ENCODE measurements around the gene XRCC6. TPM values are rescaled to one million over a fixed set of nuclear protein-coding genes. Genes with fewer than 3 reads are reported as not detected.
A peak's percentile ranks its signal among the peaks of the same experiment; 100 is the strongest.

The XRCC6 gene
- polyA plus RNA-seq, 3 donors = 58.6 to 286 (median 267) TPM

DNA sequence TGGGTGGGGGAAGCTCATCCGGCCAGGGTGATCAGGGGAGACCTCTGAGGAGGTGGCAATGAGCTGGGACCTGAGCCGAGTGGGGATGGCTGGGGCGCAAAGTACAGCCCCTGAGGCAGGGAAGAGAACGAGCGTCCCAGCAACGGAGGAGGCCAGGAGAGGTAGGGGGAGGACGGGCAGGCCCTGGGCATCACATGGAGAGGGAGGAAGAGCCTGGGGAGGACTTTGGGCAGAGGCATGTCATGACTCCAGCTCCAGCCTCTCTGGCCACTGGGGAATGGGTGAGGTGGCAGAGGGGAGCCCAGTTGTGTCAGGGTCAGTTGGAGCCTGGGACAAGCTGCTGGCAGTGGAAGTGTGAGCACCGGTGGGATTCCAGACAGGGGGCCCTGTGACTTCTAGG, 43.0 kb upstream of the XRCC6 start:
- H3K4me2 ChIP-seq (replicated peaks; ENCODE audit: extremely low read depth, low read length, poor library complexity, severe bottlenecking) = no peak overlapping the region
- H3K27me3 ChIP-seq (ENCODE audit: control insufficient read depth in 2 of 2, insufficient read depth in 2 of 2, low read length in 2 of 2) = no peaks in the 10 kb centered on the region
- H3K4me1 ChIP-seq (ENCODE audit: control insufficient read depth in 1 of 2, insufficient read depth in 2 of 2, low read length in 2 of 2) = no peaks in the 10 kb centered on the region
- no peak overlapping the region for H2AFZ ChIP-seq (ENCODE audit: insufficient read depth, low read depth, low read length, poor library complexity, severe bottlenecking)
- no peaks in the 10 kb centered on the region for H3K79me2 ChIP-seq (ENCODE audit: insufficient read depth, low read length)
- TF ChIP-seq, protein P1, sequence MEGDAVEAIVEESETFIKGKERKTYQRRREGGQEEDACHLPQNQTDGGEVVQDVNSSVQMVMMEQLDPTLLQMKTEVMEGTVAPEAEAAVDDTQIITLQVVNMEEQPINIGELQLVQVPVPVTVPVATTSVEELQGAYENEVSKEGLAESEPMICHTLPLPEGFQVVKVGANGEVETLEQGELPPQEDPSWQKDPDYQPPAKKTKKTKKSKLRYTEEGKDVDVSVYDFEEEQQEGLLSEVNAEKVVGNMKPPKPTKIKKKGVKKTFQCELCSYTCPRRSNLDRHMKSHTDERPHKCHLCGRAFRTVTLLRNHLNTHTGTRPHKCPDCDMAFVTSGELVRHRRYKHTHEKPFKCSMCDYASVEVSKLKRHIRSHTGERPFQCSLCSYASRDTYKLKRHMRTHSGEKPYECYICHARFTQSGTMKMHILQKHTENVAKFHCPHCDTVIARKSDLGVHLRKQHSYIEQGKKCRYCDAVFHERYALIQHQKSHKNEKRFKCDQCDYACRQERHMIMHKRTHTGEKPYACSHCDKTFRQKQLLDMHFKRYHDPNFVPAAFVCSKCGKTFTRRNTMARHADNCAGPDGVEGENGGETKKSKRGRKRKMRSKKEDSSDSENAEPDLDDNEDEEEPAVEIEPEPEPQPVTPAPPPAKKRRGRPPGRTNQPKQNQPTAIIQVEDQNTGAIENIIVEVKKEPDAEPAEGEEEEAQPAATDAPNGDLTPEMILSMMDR (IDR thresholded peaks at IDR 0.05) = no peak
- no peaks in the 10 kb centered on the region for H3K9me3 ChIP-seq (replicated peaks in 1 of 2; ENCODE audit: control insufficient read depth in 1 of 2, insufficient read depth in 1 of 2, low read length in 2 of 2)
- peaks cover 49 to 69% of the 10 kb centered on the region in 2 donors for H3K36me3 ChIP-seq (replicated peaks in 1 of 2; ENCODE audit: control insufficient read depth in 1 of 2, insufficient read depth in 2 of 2, low read length in 2 of 2)
- Mint-ChIP-seq H3K4me1 (peaks cover 6% of the 10 kb centered on the region), H3K36me3 (peaks cover 48 to 74% of the 10 kb centered on the region in 2 donors), H3K9me3 (peaks cover 0 to 1% (median 0%) of the 10 kb centered on the region in 7 donors), H3K27me3 (ENCODE audit: low read depth in 3 of 3) (peaks cover 0 to 1% (median 0%) of the 10 kb centered on the region in 3 donors), H3K27ac (peak overlapping the region in 1 of 7 donors; percentile 3), H3K4me3 (no peak overlapping the region)
- no peak overlapping the region for H3K9ac ChIP-seq (ENCODE audit: insufficient read depth, low read length, poor library complexity, severe bottlenecking)
- H3K27ac ChIP-seq (ENCODE audit: low read depth in 1 of 2, low read length in 2 of 2) = no peak overlapping the region
- no peak for DNase-seq
- no peaks in the 10 kb centered on the region for H4K20me1 ChIP-seq (ENCODE audit: insufficient read depth, low read length)
- 99% methylated on average over 6 of the region's 8 CpGs for WGBS (ENCODE audit: insufficient coverage)
- no peak overlapping the region for H3K4me3 ChIP-seq (replicated peaks in 1 of 3; ENCODE audit: low read depth in 2 of 3, low read length in 3 of 3)
- intact Hi-C loops (cut with micrococcal nuclease) = no loop called here

DNA sequence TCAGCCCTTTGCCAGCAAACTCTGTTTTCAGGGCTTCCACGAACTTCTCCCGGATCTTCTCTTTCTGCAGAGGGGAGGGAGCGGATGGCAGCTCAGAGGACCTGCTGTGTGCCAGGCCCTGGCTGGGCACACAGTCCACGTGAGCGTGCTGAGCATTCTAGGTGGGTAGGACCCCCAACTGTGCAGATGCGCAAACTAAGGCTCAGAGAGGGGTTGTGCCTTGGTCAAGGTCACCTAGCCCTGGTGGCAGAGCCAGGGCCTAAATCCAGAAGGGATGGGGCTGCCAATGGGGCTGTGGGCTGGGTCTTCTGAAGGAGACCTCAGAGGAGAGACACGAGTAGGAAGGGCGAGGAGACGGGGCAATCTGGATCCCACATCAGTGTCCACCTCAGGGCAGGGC, 42.3 kb upstream of the XRCC6 start:
- intact Hi-C loops (cut with micrococcal nuclease) = no loop called here
- peaks cover 0 to 3% (median 0%) of the 10 kb centered on the region in 3 donors for H3K27me3 Mint-ChIP-seq (ENCODE audit: low read depth in 3 of 3)

More for the DNA sequence above, 42.3 kb upstream of the XRCC6 start:
- Mint-ChIP-seq H3K4me1 (peaks cover 9% of the 10 kb centered on the region), H3K9me3 (peaks cover 0 to 1% (median 0%) of the 10 kb centered on the region in 7 donors), H3K36me3 (peaks cover 54 to 81% of the 10 kb centered on the region in 2 donors), H3K4me3 (no peak overlapping the region), H3K27ac (no peak overlapping the region)
- Histone ChIP-seq H3K27me3 (ENCODE audit: control insufficient read depth in 2 of 2, insufficient read depth in 2 of 2, low read length in 2 of 2) (no peaks in the 10 kb centered on the region), H3K9me3 (replicated peaks in 1 of 2; ENCODE audit: control insufficient read depth in 1 of 2, insufficient read depth in 1 of 2, low read length in 2 of 2) (no peaks in the 10 kb centered on the region), H3K9ac (ENCODE audit: insufficient read depth, low read length, poor library complexity, severe bottlenecking) (no peak overlapping the region), H3K4me2 (replicated peaks; ENCODE audit: extremely low read depth, low read length, poor library complexity, severe bottlenecking) (no peak overlapping the region), H2AFZ (ENCODE audit: insufficient read depth, low read depth, low read length, poor library complexity, severe bottlenecking) (no peak overlapping the region), H3K27ac (ENCODE audit: low read depth in 1 of 2, low read length in 2 of 2) (no peak overlapping the region), H3K4me3 (replicated peaks in 1 of 3; ENCODE audit: low read depth in 2 of 3, low read length in 3 of 3) (no peak overlapping the region), H3K36me3 (replicated peaks in 1 of 2; ENCODE audit: control insufficient read depth in 1 of 2, insufficient read depth in 2 of 2, low read length in 2 of 2) (peaks cover 55 to 76% of the 10 kb centered on the region in 2 donors), H3K79me2 (ENCODE audit: insufficient read depth, low read length) (no peaks in the 10 kb centered on the region), H4K20me1 (ENCODE audit: insufficient read depth, low read length) (no peaks in the 10 kb centered on the region), H3K4me1 (ENCODE audit: control insufficient read depth in 1 of 2, insufficient read depth in 2 of 2, low read length in 2 of 2) (no peaks in the 10 kb centered on the region)
- TF ChIP-seq, protein P1 (IDR thresholded peaks at IDR 0.05) = no peak
- 100% methylated on average over 5 of the region's 9 CpGs for WGBS (ENCODE audit: insufficient coverage)
- DNase-seq = no peak
